Measurements from ENCODE around the gene SMS. TPM values are rescaled to one million over a fixed set of nuclear protein-coding genes. Genes with fewer than 3 reads are reported as not detected.

Gene SMS
- polyA plus RNA-seq, 1 donor (not counting 4 experiments of a cell fraction or from before 2014, with no cell fraction given), result 142 TPM

- DNase-seq (ENCODE audit: low read depth, low spot score) (peak; percentile 90), FAIRE-seq (peak; percentile 96)
- Histone ChIP-seq H3K27ac (ENCODE audit: control insufficient read depth, insufficient read depth, low read length) (peak overlapping the region; percentile 89), H2AFZ (ENCODE audit: control insufficient read depth, low read length) (peak overlapping the region; percentile 53), H4K20me1 (ENCODE audit: control insufficient read depth, extremely low read depth, insufficient read depth, low read length) (no peaks in the 10 kb centered on the region), H3K27me3 (ENCODE audit: control insufficient read depth, extremely low read depth, insufficient read depth, low read length) (no peaks in the 10 kb centered on the region), H3K79me2 (ENCODE audit: control insufficient read depth, insufficient read depth, low read length) (no peaks in the 10 kb centered on the region), H3K9ac (ENCODE audit: control insufficient read depth, extremely low read depth, insufficient read depth, low read length) (peak overlapping the region; percentile 53), H3K9me3 (ENCODE audit: control insufficient read depth, low read depth, low read length) (no peaks in the 10 kb centered on the region), H3K4me1 (ENCODE audit: control insufficient read depth, extremely low read depth, insufficient read depth, low read length) (peaks cover 24% of the 10 kb centered on the region), H3K36me3 (ENCODE audit: control insufficient read depth in 2 of 2, extremely low read depth in 1 of 2, insufficient read depth in 2 of 2, low read length in 2 of 2) (no peaks in the 10 kb centered on the region), H3K4me2 (ENCODE audit: control insufficient read depth, extremely low read depth, insufficient read depth, low read depth, low read length) (peak overlapping the region; percentile 82), H3K4me3 (ENCODE audit: control insufficient read depth in 2 of 3, extremely low read depth in 1 of 3, insufficient read depth in 2 of 3, low read depth in 1 of 3, low read length in 3 of 3) (no peak overlapping the region), H3K9me1 (ENCODE audit: control insufficient read depth, extremely low read depth, insufficient read depth, low read length) (no peaks in the 10 kb centered on the region)
- TF ChIP-seq CTCF (optimal IDR thresholded peaks at IDR 0.05 in 1 of 3, IDR thresholded peaks at IDR 0.05 in 1 of 3, conservative IDR thresholded peaks at IDR 0.05 in 1 of 3; ENCODE audit: extremely low read depth in 1 of 3, insufficient read depth in 2 of 3, low read length in 3 of 3) (no peak), EZH2 (IDR thresholded peaks at IDR 0.05; ENCODE audit: low read length) (no peak)
- dilution Hi-C loops (cut with MboI; ENCODE audit: extremely low pct_ligation_motif_present, low sequenced_read_pairs), result no loop called here
Observed at GRCh38 chrX:21926527-21927278, 13.8 kb upstream of the SMS start.

- H3K79me2 ChIP-seq (ENCODE audit: control insufficient read depth, insufficient read depth, low read length), result no peaks in the 10 kb centered on the region
- dilution Hi-C loops (cut with MboI; ENCODE audit: extremely low pct_ligation_motif_present, low sequenced_read_pairs), result no loop called here
- no peaks in the 10 kb centered on the region for H3K9me1 ChIP-seq (ENCODE audit: control insufficient read depth, extremely low read depth, insufficient read depth, low read length)
- H2AFZ ChIP-seq (ENCODE audit: control insufficient read depth, low read length), result no peak overlapping the region
- H3K27ac ChIP-seq (ENCODE audit: control insufficient read depth, insufficient read depth, low read length), result no peak overlapping the region
- H3K4me1 ChIP-seq (ENCODE audit: control insufficient read depth, extremely low read depth, insufficient read depth, low read length), result peaks cover 45% of the 10 kb centered on the region
- H3K4me2 ChIP-seq (ENCODE audit: control insufficient read depth, extremely low read depth, insufficient read depth, low read depth, low read length), result no peak overlapping the region
- FAIRE-seq (no peak), DNase-seq (ENCODE audit: low read depth, low spot score) (no peak)
- H3K4me3 ChIP-seq (ENCODE audit: control insufficient read depth in 2 of 3, extremely low read depth in 1 of 3, insufficient read depth in 2 of 3, low read depth in 1 of 3, low read length in 3 of 3), result no peak overlapping the region
- H3K27me3 ChIP-seq (ENCODE audit: control insufficient read depth, extremely low read depth, insufficient read depth, low read length), result no peaks in the 10 kb centered on the region
- no peaks in the 10 kb centered on the region for H3K36me3 ChIP-seq (ENCODE audit: control insufficient read depth in 2 of 2, extremely low read depth in 1 of 2, insufficient read depth in 2 of 2, low read length in 2 of 2)
- no peak overlapping the region for H3K9ac ChIP-seq (ENCODE audit: control insufficient read depth, extremely low read depth, insufficient read depth, low read length)
- TF ChIP-seq CTCF (optimal IDR thresholded peaks at IDR 0.05 in 1 of 3, IDR thresholded peaks at IDR 0.05 in 1 of 3, conservative IDR thresholded peaks at IDR 0.05 in 1 of 3; ENCODE audit: extremely low read depth in 1 of 3, insufficient read depth in 2 of 3, low read length in 3 of 3) (no peak), EZH2 (IDR thresholded peaks at IDR 0.05; ENCODE audit: low read length) (no peak)
- H3K9me3 ChIP-seq (ENCODE audit: control insufficient read depth, low read depth, low read length), result no peaks in the 10 kb centered on the region
- no peaks in the 10 kb centered on the region for H4K20me1 ChIP-seq (ENCODE audit: control insufficient read depth, extremely low read depth, insufficient read depth, low read length)
Observed at GRCh38 chrX:21929209-21929608, 11.3 kb upstream of the SMS start.
